Measurements from ENCODE around the gene SRRT.

Gene SRRT

GRCh38 chr7:100882201-100882600 is 7.3 kb downstream of the SRRT start:
- DNase-seq = no peak

GRCh38 chr7:100882785-100883526 is 8.1 kb downstream of the SRRT start:
- DNase-seq = no peak

- no peak for DNase-seq
Measured at GRCh38 chr7:100884736-100885439, 10.0 kb downstream of the SRRT start.

GRCh38 chr7:100885440-100886141 is 10.7 kb downstream of the SRRT start:
- no peak for DNase-seq

GRCh38 chr7:100886142-100886935 is 11.4 kb downstream of the SRRT start:
- DNase-seq = no peak

GRCh38 chr7:100886936-100887515 is 12.1 kb downstream of the SRRT start:
- DNase-seq = no peak

- peak; percentile 76 for DNase-seq
Measured at GRCh38 chr7:100887516-100888290, 12.8 kb downstream of the SRRT start.

GRCh38 chr7:100888291-100888987 is 13.5 kb downstream of the SRRT start:
- DNase-seq = no peak

- no peak for DNase-seq
Measured at GRCh38 chr7:100888988-100889750, 14.3 kb downstream of the SRRT start, which contains the start of gene UFSP1. UFSP1 (minus strand) TSS chr7:100889715; CDS start chr7:100889271, 444 bp downstream.

- peak; percentile 8 for DNase-seq
Measured at GRCh38 chr7:100890653-100891567, 16.0 kb downstream of the SRRT start.

- DNase-seq = peak; percentile 21
Measured at GRCh38 chr7:100891568-100892247, 16.8 kb downstream of the SRRT start.

GRCh38 chr7:100892364-100893317 is 17.7 kb downstream of the SRRT start:
- DNase-seq = no peak

GRCh38 chr7:100893318-100893895 is 18.5 kb downstream of the SRRT start:
- no peak for DNase-seq

GRCh38 chr7:100893910-100894721 is 19.2 kb downstream of the SRRT start:
- DNase-seq = peak; percentile 95

- peak; percentile 64 for DNase-seq
Measured at GRCh38 chr7:100894860-100895700, 20.2 kb downstream of the SRRT start.

Measured in hematopoietic multipotent progenitor cell treated with erythropoietin and hydrocortisone succinate and interleukin-3 and kit ligand, for 8 days (in vitro differentiated cells).